Right lobe of liver (tissue), 6 donors: Measurements from ENCODE around the gene GPR4. TPM values are rescaled to one million over a fixed set of nuclear protein-coding genes. Genes with fewer than 3 reads are reported as not detected.

Experiments used
- ATAC-seq, 4 donors: fragments of 200-7000 bp; cut with Tn5 transposase; one replicate each; pipeline ENCODE4 v1.9.1; 2020; ENCODE audit warnings: mild to moderate bottlenecking in 4 of 4, moderate library complexity in 4 of 4
- DNase-seq, 3 donors: peaks; one replicate each; pipeline ENCODE4 v3.0.0-alpha.2; 2020
- H3K27ac ChIP-seq, 3 donors: fragments of 200-600 bp; one replicate each; pipeline ENCODE4 v1.8.0; 2022
- H3K27me3 ChIP-seq, 2 donors: fragments of 200-600 bp; one replicate each; pipeline ENCODE4 v1.8.0; 2022
- H3K36me3 ChIP-seq, 4 donors: fragments of 200-600 bp; sonication (generic) in 1 of 4; one replicate each; pipeline versions ENCODE4 v1.5.1 to v1.8.0; 2017 to 2022; ENCODE audit warnings: control low read depth in 1 of 4
- H3K4me1 ChIP-seq, 4 donors: fragments of 200-600 bp; sonication (generic) in 1 of 4; one replicate each; pipeline versions ENCODE4 v1.5.1 to v1.8.0; 2017 to 2022; ENCODE audit warnings: control low read depth in 1 of 4
- H3K4me3 ChIP-seq, 3 donors: fragments of 200-600 bp; one replicate each; pipeline ENCODE4 v1.8.0; 2022
- H3K9me3 ChIP-seq, 4 donors: fragments of 200-600 bp; sonication (generic) in 1 of 4; one replicate each; pipeline versions ENCODE4 v1.5.1 to v1.8.0; 2017 to 2022; ENCODE audit warnings: control low read depth in 1 of 4
- POLR2A ChIP-seq: fragments of 450-650 bp; IDR thresholded peaks from one replicate; pipeline ENCODE4 v1.6.1; 2017; ENCODE audit warnings: antibody characterized with exemption, mild to moderate bottlenecking
- WGBS: methylation state at CpG from one replicate; pipeline ENCODE4 v1.1.6; 2018; ENCODE audit warnings: low coverage, low lambda C conversion rate; ENCODE audit not compliant: insufficient coverage; ENCODE audit errors: missing lambda C conversion rate; 5-methylcytosine and 5-hydroxymethylcytosine counted together
- intact Hi-C, 2 donors: fragments of 100-400 bp; cut with DNase I; formaldehyde crosslinking; loops; one replicate each; pipeline versions ENCODE4 v1.11.2 to v1.14.1; 2022
- total RNA-seq, 6 experiments: library from RNA; depleted of rRNA in 2 of 6; stranded (reverse); fragments of >200 nt in 2 of 6; fragmentation: NEBNext Ultra II Directional in 3 of 6; extraction: Animal tissue kit (Norgen Biotek cat#: 25700) in 3 of 6; gene quantifications; one replicate each; pipeline versions ENCODE4 v1.1.0 to v1.2.4, GENCODE V29; 2016 to 2023
- TF ChIP-seq, protein P1 (sequence below), 4 donors: fragments of 200-600 bp in 3 of 4; fragments of 450-650 bp in 1 of 4; IDR thresholded peaks; one replicate each; pipeline versions ENCODE4 v1.5.1 to v1.8.0; 2016 to 2022; ENCODE audit warnings: antibody characterized with exemption in 4 of 4, mild to moderate bottlenecking in 2 of 4
- donor health status: DM: no; HTN: yes; CAD: no.
- donor health status: DM: no; HTN: no; CAD: no.
- donor health status: DM: no; HTN: no; CAD: no.
- donor health status: DM: no; HTN: yes; CAD: no.
- donor health status: DM: no; HTN: yes; CAD: no.

Gene GPR4
- total RNA-seq, 6 experiments from 2014 or later: 0.83 to 3.1 (median 1.3) TPM

DNA sequence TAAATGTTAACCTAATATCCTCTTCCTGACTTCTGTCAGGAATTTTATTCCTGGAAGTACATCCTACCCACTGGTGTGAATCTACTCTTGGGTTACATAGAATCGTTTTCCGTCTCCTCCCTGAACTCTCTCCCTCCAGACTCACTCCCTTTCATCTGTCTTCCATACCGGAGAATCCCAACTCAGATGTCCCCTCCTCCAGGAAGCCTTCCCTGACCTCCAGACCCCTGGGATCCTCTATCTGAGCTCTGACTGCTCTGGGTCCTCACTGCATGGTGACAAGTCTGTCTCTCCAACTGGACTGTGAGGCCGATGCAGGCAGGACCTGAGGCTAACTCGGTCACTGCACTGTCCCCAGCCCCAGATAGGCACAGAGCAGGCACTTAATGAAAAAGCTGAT lies 42.0 kb downstream of the GPR4 start:
- intact Hi-C loops: no loop called here
- no peak for TF ChIP-seq POLR2A
- TF ChIP-seq, protein P1, sequence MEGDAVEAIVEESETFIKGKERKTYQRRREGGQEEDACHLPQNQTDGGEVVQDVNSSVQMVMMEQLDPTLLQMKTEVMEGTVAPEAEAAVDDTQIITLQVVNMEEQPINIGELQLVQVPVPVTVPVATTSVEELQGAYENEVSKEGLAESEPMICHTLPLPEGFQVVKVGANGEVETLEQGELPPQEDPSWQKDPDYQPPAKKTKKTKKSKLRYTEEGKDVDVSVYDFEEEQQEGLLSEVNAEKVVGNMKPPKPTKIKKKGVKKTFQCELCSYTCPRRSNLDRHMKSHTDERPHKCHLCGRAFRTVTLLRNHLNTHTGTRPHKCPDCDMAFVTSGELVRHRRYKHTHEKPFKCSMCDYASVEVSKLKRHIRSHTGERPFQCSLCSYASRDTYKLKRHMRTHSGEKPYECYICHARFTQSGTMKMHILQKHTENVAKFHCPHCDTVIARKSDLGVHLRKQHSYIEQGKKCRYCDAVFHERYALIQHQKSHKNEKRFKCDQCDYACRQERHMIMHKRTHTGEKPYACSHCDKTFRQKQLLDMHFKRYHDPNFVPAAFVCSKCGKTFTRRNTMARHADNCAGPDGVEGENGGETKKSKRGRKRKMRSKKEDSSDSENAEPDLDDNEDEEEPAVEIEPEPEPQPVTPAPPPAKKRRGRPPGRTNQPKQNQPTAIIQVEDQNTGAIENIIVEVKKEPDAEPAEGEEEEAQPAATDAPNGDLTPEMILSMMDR (IDR thresholded peaks at IDR 0.05): no peak
- 77% methylated on average over 5 of the region's 5 CpGs for WGBS
- ATAC-seq: no peak
- no peaks in the 10 kb centered on the region for H3K27me3 ChIP-seq
- no peaks in the 10 kb centered on the region for H3K4me1 ChIP-seq
- H3K4me3 ChIP-seq: no peak overlapping the region
- H3K36me3 ChIP-seq: no peaks in the 10 kb centered on the region
- H3K27ac ChIP-seq: no peak overlapping the region
- no peaks in the 10 kb centered on the region for H3K9me3 ChIP-seq
- DNase-seq: no peak

DNA sequence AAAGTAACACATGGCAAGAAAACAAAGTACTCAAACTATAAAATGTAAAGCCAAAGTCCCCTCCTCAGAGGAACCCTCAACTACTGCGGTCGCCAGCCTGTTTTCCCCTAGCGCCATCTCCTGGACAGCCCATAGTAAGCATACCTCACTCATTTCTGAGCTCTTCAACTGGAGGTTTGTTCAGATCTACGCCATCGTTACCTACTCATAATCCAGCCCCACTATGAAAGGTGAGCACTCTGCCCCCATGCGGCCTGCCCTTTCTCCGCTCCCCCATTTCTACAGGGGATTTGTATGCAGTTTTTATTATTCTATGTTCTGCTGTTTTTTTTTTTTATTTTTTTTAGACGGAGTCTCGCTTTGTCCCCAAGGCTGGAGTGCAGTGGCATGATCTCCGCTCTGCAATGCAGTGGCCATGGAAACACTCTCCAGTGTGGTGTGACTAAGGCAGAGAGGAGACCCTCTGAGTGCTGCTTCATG lies 43.6 kb downstream of the GPR4 start:
- intact Hi-C loops: no loop called here
- TF ChIP-seq POLR2A: no peak
- TF ChIP-seq, protein P1 (IDR thresholded peaks at IDR 0.05): peak; percentile 24 to 51 (median 44)
- peak; percentile 60 to 75 (median 70) for ATAC-seq

DNA sequence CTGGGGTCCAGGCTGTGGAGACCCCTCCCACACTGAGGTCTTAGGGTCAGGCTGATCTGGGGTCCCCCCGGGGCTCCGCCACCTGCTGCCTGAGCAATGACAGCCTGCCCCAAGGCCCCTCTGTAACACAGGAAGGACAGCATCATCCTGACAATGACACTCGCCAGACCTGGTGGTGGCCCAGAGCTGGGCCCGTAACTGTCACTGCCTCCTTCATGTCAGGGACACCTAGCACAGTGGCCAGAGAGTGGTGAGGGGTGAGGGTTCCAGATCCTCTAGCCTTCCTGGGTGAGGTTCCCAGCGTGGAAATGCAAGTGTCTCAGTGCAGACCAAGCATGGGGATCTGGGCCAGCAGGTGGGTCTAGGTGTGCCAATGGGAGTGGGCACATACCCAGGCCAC lies 45.2 kb downstream of the GPR4 start:
- DNase-seq (no peak), ATAC-seq (peak in 1 of 4 donors; percentile 6)
- Histone ChIP-seq H3K4me3 (no peak overlapping the region), H3K36me3 (peaks cover 0 to 5% (median 0%) of the 10 kb centered on the region in 4 donors), H3K9me3 (no peaks in the 10 kb centered on the region), H3K27ac (no peak overlapping the region), H3K4me1 (no peaks in the 10 kb centered on the region), H3K27me3 (no peaks in the 10 kb centered on the region)
- intact Hi-C loops: no loop called here
- TF ChIP-seq, protein P1 (IDR thresholded peaks at IDR 0.05): no peak
- TF ChIP-seq POLR2A: no peak
- WGBS: no CpG with 5 or more reads among the region's 5 CpGs

More for the DNA sequence above, 43.6 kb downstream of the GPR4 start:
- Histone ChIP-seq H3K4me3 (no peak overlapping the region), H3K27me3 (no peaks in the 10 kb centered on the region), H3K36me3 (peaks cover 0 to 2% (median 0%) of the 10 kb centered on the region in 4 donors), H3K4me1 (no peaks in the 10 kb centered on the region), H3K9me3 (no peaks in the 10 kb centered on the region), H3K27ac (no peak overlapping the region)
- DNase-seq: no peak
- WGBS: 64% methylated on average over 10 of the region's 10 CpGs

DNA sequence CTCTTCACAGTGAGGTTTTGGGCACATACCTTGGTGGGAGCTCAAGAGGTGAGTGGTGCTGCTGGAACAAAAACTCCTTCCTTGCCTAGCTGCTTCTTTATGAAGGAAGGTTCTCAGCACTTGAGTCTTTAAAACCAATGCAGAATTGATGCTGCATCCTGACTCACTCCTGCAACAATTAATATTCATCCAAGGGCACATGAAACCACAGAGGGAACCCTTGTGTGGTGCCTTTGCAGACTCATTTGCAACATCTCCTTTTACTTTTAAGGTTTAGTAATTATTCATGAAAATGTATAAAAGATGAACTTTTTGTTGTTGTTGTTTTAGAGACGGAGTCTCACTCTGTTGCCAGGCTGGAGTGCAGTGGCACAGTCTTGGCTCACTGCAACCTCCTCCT lies 47.5 kb downstream of the GPR4 start:
- H3K27ac ChIP-seq: no peak overlapping the region
- H3K9me3 ChIP-seq: no peaks in the 10 kb centered on the region
- no peak overlapping the region for H3K4me3 ChIP-seq
- DNase-seq: no peak
- peaks cover 0 to 5% (median 0%) of the 10 kb centered on the region in 4 donors for H3K36me3 ChIP-seq
- ATAC-seq: no peak
- H3K4me1 ChIP-seq: no peaks in the 10 kb centered on the region
- intact Hi-C loops: no loop called here
- H3K27me3 ChIP-seq: no peaks in the 10 kb centered on the region
- 100% methylated on average over 1 of the region's 1 CpG for WGBS
- no peak for TF ChIP-seq POLR2A
- TF ChIP-seq, protein P1 (IDR thresholded peaks at IDR 0.05): no peak

DNA sequence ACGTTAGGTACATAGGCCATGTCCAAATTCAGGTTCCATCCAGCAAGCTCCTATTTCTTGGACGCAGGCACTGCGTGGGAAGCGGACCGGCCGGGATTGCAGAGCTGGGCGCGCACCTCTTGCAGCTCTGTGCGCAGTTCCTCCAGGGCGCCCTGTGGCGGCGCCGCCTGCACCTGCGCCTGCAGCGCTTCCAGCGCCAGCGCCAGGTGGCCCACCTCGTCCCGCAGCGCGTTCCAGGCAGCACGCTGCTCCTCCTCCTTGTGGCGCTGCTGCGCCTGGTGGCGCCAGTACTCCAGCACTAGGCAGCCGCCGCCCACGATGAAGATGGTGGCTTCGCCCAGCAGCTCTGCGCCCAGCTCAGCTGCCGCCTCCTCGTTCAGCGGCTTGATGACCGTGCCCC lies 48.5 kb downstream of the GPR4 start:
- ATAC-seq: no peak
- H3K4me1 ChIP-seq: no peaks in the 10 kb centered on the region
- WGBS: 88% methylated on average over 5 of the region's 34 CpGs
- no peaks in the 10 kb centered on the region for H3K9me3 ChIP-seq
- intact Hi-C loops: no loop called here
- H3K27me3 ChIP-seq: no peaks in the 10 kb centered on the region
- TF ChIP-seq, protein P1 (IDR thresholded peaks at IDR 0.05): no peak
- no peak for TF ChIP-seq POLR2A
- no peak overlapping the region for H3K27ac ChIP-seq
- no peak for DNase-seq
- H3K4me3 ChIP-seq: no peak overlapping the region
- H3K36me3 ChIP-seq: peaks cover 0 to 5% (median 0%) of the 10 kb centered on the region in 4 donors
